Sigmoid colon (tissue), 7 donors: ENCODE results near the gene TMEM203. TPM values are rescaled to one million over a fixed set of nuclear protein-coding genes. Genes with fewer than 3 reads are reported as not detected.

Experiments
- DNase-seq: peaks from one replicate; pipeline ENCODE4 v3.0.0-alpha.2; 2019
- H3K27ac ChIP-seq, 4 donors: fragments of 200-600 bp; sonication (generic); one replicate each; pipeline ENCODE4 v1.5.1; 2016 to 2019; ENCODE audit warnings: mild to moderate bottlenecking in 1 of 4
- H3K27me3 ChIP-seq, 3 donors: fragments of 200-600 bp; sonication (generic); one replicate each; pipeline ENCODE4 v1.5.1; 2019; ENCODE audit warnings: mild to moderate bottlenecking in 1 of 3
- H3K36me3 ChIP-seq, 4 donors: fragments of 200-600 bp; sonication (generic); one replicate each; pipeline ENCODE4 v1.5.1; 2016 to 2019
- H3K4me1 ChIP-seq, 4 donors: fragments of 200-600 bp; sonication (generic); one replicate each; pipeline ENCODE4 v1.5.1; 2017 to 2019
- H3K4me3 ChIP-seq, 4 donors: fragments of 200-600 bp; sonication (generic); one replicate each; pipeline ENCODE4 v1.5.1; 2017 to 2019; ENCODE audit warnings: mild to moderate bottlenecking in 2 of 4, moderate library complexity in 1 of 4
- H3K9me3 ChIP-seq, 4 donors: fragments of 200-600 bp in 3 of 4; sonication (generic) in 3 of 4; one replicate each; pipeline versions ENCODE4 v1.5.1 to v1.6.1; 2013 to 2019
- CTCF ChIP-seq, 4 experiments: fragments of 450-650 bp in 3 of 4; fragments of 200-600 bp in 1 of 4; IDR thresholded peaks; one replicate each; pipeline ENCODE4 v1.5.1; 2016 to 2019; ENCODE audit warnings: antibody characterized with exemption in 4 of 4, mild to moderate bottlenecking in 3 of 4, moderate library complexity in 2 of 4
- EP300 ChIP-seq, 4 donors: sonication (generic); formaldehyde crosslinking; IDR thresholded peaks; one replicate each; pipeline ENCODE4 v1.6.1; 2017; ENCODE audit warnings: antibody characterized with exemption in 4 of 4
- POLR2A ChIP-seq, 2 donors: fragments of 450-650 bp; IDR thresholded peaks; one replicate each; pipeline ENCODE4 v1.6.1; 2016; ENCODE audit warnings: antibody characterized with exemption in 2 of 2, mild to moderate bottlenecking in 2 of 2, moderate library complexity in 2 of 2
- POLR2AphosphoS5 ChIP-seq, 4 donors: sonication (generic); formaldehyde crosslinking; IDR thresholded peaks; one replicate each; pipeline ENCODE4 v1.6.1; 2017; ENCODE audit warnings: antibody characterized with exemption in 4 of 4
- WGBS, 2 donors: extraction: QIAGEN DNeasy Blood & Tissue Kit; methylation state at CpG; one replicate each; pipeline ENCODE4 v1.1.7; 2013; 5-methylcytosine and 5-hydroxymethylcytosine counted together
- intact Hi-C: fragments of 100-400 bp; cut with DNase I; formaldehyde crosslinking; loops from one replicate; pipeline ENCODE4 v1.15.1; 2023
- polyA plus RNA-seq, 3 donors: library from polyadenylated mRNA; stranded (reverse); fragments of 200-250 nt; gene quantifications; one replicate each; pipeline ENCODE4 v1.2.3, GENCODE V29; 2013
- total RNA-seq, 4 donors: library from RNA; depleted of rRNA; stranded (reverse); fragments of >200 nt; gene quantifications; one replicate each; pipeline ENCODE4 v1.1.0, GENCODE V29; 2016
- donor health status: healthy with polysubstance abuse.
- donor health status: Bipolar disorder and iron deficiency.
- donor health status: healthy.

The TMEM203 gene
- total and polyA plus RNA-seq, 7 donors, result 24.8 to 42.0 (median 33.2) TPM

- intact Hi-C loops, result loop anchor here (5.0 kb wide), 1 partner anchor 33 kb away; the partner anchor contains the start of genes ANAPC2 and SSNA1
- Histone ChIP-seq H3K9me3 (no peaks in the 10 kb centered on the region), H3K36me3 (peaks cover 0 to 13% (median 0%) of the 10 kb centered on the region in 4 donors), H3K4me3 (no peak overlapping the region), H3K27me3 (no peaks in the 10 kb centered on the region), H3K27ac (no peak overlapping the region), H3K4me1 (peaks cover 0 to 31% (median 24%) of the 10 kb centered on the region in 4 donors)
- no peak for DNase-seq
- 93 to 94% methylated on average over 10 of the region's 10 CpGs for WGBS, 2 donors
- TF ChIP-seq EP300 (IDR thresholded peaks at IDR 0.05) (no peak), CTCF (IDR thresholded peaks at IDR 0.05) (no peak), POLR2A (IDR thresholded peaks at IDR 0.05) (no peak), POLR2AphosphoS5 (IDR thresholded peaks at IDR 0.05) (no peak)
Observed at GRCh38 chr9:137219757-137220316, 14.4 kb upstream of the TMEM203 start.

GRCh38 chr9:137218754-137219271 is 13.4 kb upstream of the TMEM203 start:
- no peaks in the 10 kb centered on the region for H3K9me3 ChIP-seq
- H3K27ac ChIP-seq, result no peak overlapping the region
- no peak overlapping the region for H3K4me3 ChIP-seq
- WGBS, 2 donors, result 26 to 71% methylated on average over 12 of the region's 12 CpGs
- peaks cover 0 to 26% (median 19%) of the 10 kb centered on the region in 4 donors for H3K4me1 ChIP-seq
- TF ChIP-seq EP300 (IDR thresholded peaks at IDR 0.05) (no peak), POLR2AphosphoS5 (IDR thresholded peaks at IDR 0.05) (peak in 1 of 4 donors; percentile 32), POLR2A (IDR thresholded peaks at IDR 0.05) (no peak)
- intact Hi-C loops, result no loop called here
- no peaks in the 10 kb centered on the region for H3K27me3 ChIP-seq
- DNase-seq, result no peak
- H3K36me3 ChIP-seq, result peaks cover 0 to 15% (median 0%) of the 10 kb centered on the region in 4 donors

GRCh38 chr9:137218212-137218753 is 12.8 kb upstream of the TMEM203 start:
- intact Hi-C loops, result no loop called here
- peaks cover 0 to 25% (median 17%) of the 10 kb centered on the region in 4 donors for H3K4me1 ChIP-seq
- WGBS, 2 donors, result 56 to 90% methylated on average over 30 of the region's 30 CpGs

GRCh38 chr9:137217276-137218211 is 12.1 kb upstream of the TMEM203 start:
- TF ChIP-seq POLR2A (IDR thresholded peaks at IDR 0.05) (peak in 1 of 2 donors; percentile 68), POLR2AphosphoS5 (IDR thresholded peaks at IDR 0.05) (peak in 1 of 4 donors; percentile 56), CTCF (IDR thresholded peaks at IDR 0.05) (no peak), EP300 (IDR thresholded peaks at IDR 0.05) (no peak)
- H3K4me3 ChIP-seq, result peak overlapping the region in 2 of 4 donors; percentile 7 to 9
- DNase-seq, result no peak
- H3K27ac ChIP-seq, result peak overlapping the region in 2 of 4 donors; percentile 6 to 35
- H3K27me3 ChIP-seq, result no peaks in the 10 kb centered on the region
- peaks cover 0 to 19% (median 12%) of the 10 kb centered on the region in 4 donors for H3K4me1 ChIP-seq
- H3K36me3 ChIP-seq, result peaks cover 0 to 15% (median 0%) of the 10 kb centered on the region in 4 donors
- intact Hi-C loops, result no loop called here
- no peaks in the 10 kb centered on the region for H3K9me3 ChIP-seq
- 16 to 66% methylated on average over 36 of the region's 36 CpGs for WGBS, 2 donors

More at GRCh38 chr9:137218212-137218753, 12.8 kb upstream of the TMEM203 start:
- DNase-seq, result no peak
- Histone ChIP-seq H3K27me3 (no peaks in the 10 kb centered on the region), H3K9me3 (no peaks in the 10 kb centered on the region), H3K36me3 (peaks cover 0 to 15% (median 0%) of the 10 kb centered on the region in 4 donors), H3K4me3 (no peak overlapping the region), H3K27ac (no peak overlapping the region)
- TF ChIP-seq POLR2A (IDR thresholded peaks at IDR 0.05), result no peak
- no peak for TF ChIP-seq POLR2AphosphoS5 (IDR thresholded peaks at IDR 0.05)
- no peak for TF ChIP-seq CTCF (IDR thresholded peaks at IDR 0.05)
- TF ChIP-seq EP300 (IDR thresholded peaks at IDR 0.05), result no peak
